AG09319 (cell line): ENCODE data around the gene FLOT2.
A peak's percentile ranks its signal among the peaks of the same experiment; 100 is the strongest.

Experiments
- DNase-seq: peaks from one replicate; pipeline ENCODE4 v3.0.0-alpha.2; 2010; ENCODE audit warnings: low read depth; ENCODE audit errors: extremely low read depth
- TF ChIP-seq, protein P1 (sequence below): IDR thresholded peaks from 2 replicates; pipeline ENCODE4 v1.5.1; 2011; ENCODE audit warnings: low read depth, mild to moderate bottlenecking, inconsistent platforms, low read length, moderate library complexity

The FLOT2 gene

GRCh38 chr17:28883967-28884702, 13.4 kb downstream of the FLOT2 start:
- TF ChIP-seq, protein P1, sequence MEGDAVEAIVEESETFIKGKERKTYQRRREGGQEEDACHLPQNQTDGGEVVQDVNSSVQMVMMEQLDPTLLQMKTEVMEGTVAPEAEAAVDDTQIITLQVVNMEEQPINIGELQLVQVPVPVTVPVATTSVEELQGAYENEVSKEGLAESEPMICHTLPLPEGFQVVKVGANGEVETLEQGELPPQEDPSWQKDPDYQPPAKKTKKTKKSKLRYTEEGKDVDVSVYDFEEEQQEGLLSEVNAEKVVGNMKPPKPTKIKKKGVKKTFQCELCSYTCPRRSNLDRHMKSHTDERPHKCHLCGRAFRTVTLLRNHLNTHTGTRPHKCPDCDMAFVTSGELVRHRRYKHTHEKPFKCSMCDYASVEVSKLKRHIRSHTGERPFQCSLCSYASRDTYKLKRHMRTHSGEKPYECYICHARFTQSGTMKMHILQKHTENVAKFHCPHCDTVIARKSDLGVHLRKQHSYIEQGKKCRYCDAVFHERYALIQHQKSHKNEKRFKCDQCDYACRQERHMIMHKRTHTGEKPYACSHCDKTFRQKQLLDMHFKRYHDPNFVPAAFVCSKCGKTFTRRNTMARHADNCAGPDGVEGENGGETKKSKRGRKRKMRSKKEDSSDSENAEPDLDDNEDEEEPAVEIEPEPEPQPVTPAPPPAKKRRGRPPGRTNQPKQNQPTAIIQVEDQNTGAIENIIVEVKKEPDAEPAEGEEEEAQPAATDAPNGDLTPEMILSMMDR: no peak
- no peak for DNase-seq

- TF ChIP-seq, protein P1: no peak
- DNase-seq: no peak
Observed at GRCh38 chr17:28882154-28882895, 15.2 kb downstream of the FLOT2 start.

DNA sequence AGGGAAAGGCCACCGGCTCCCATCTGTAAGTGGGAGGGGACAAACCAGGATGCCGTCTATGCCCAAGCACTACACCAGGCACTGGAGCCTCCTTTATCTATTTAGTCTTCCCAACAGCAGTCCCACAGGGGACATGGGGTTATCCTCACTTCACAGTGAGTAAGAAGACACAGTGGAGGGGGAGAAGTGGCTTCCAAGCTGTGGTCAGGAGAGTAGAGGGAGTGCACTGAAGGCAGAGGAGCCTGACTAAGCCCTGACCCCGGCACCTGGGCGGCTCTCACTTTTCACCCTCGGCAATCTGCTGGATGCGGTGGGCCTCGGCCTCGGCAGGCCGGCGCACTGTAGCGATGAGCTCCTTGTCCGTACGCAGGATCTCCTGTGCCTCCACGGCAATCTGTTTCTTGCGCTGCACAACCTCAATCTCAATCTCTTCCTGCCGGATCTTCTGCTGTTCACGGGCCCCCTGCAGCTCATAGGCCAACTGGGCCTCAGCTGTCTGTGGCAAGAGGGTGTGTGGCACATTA, 15.9 kb downstream of the FLOT2 start:
- no peak for DNase-seq
- TF ChIP-seq, protein P1: no peak

GRCh38 chr17:28880572-28880945, 17.0 kb downstream of the FLOT2 start:
- TF ChIP-seq, protein P1: no peak
- DNase-seq: no peak

DNA sequence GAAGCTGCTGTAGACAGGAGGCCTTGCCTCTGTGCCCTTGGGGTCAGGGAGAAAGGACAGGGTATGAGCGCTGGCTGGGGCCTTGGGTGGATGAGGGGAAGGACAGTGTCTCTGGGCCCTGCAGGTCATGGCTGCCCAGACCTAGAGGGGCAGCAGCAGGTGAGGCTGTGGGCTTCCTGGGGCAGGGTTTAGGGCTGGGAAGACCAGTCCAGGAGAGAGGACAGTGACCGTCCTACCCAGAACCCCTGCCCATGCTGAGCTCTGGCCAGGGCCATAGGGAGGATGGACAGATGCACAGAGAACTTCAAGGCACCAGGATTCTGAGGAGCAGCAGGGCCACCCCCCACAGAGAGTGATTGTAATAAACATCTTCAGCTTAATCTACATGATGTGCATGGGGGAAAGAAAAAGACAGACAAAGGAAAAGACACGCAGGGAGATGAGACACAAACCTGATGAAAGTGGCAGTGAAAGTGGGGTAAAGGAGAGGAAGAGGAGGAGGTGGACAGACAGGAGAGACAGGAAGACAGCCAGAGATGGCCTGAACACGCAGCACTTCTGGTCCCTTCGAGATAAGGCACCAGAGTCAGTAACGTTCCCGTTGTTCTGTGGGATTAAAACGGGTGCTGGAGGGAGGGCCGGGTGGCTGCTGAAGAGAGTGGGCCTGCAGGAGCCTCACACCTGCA, 17.5 kb downstream of the FLOT2 start:
- TF ChIP-seq, protein P1: no peak
- no peak for DNase-seq

DNA sequence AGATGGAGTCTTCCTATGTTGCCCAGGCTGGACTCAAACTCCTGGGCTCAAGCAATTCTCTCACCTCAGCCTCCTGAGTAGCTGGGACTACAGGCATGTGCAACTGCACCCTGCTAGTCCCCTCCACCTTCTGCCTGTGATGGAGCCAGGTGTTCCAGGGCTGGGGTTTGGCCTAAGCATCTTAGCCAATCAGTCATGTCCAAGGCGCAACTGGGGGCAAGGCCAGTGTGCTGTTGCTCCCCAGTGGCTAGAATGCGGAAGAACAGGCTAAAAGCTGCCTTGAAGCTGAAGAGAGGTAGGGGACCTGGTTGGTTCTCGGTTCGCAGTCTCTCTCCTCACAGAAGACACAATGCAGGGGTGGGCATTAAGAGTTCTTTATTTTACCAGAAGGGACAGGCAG, 18.6 kb downstream of the FLOT2 start:
- no peak for DNase-seq
- TF ChIP-seq, protein P1: peak; percentile 36
